ENCODE results near the gene CYGB. TPM values are rescaled to one million over a fixed set of nuclear protein-coding genes. Genes with fewer than 3 reads are reported as not detected.
"Not testable (repeated sequence)": the region's sequence is repeated elsewhere in the genome, so short reads cannot be mapped to it uniquely, and the experiment has no call there.

Gene CYGB
- total RNA-seq, 1 experiment from 2014 or later = 3.5 TPM

DNA sequence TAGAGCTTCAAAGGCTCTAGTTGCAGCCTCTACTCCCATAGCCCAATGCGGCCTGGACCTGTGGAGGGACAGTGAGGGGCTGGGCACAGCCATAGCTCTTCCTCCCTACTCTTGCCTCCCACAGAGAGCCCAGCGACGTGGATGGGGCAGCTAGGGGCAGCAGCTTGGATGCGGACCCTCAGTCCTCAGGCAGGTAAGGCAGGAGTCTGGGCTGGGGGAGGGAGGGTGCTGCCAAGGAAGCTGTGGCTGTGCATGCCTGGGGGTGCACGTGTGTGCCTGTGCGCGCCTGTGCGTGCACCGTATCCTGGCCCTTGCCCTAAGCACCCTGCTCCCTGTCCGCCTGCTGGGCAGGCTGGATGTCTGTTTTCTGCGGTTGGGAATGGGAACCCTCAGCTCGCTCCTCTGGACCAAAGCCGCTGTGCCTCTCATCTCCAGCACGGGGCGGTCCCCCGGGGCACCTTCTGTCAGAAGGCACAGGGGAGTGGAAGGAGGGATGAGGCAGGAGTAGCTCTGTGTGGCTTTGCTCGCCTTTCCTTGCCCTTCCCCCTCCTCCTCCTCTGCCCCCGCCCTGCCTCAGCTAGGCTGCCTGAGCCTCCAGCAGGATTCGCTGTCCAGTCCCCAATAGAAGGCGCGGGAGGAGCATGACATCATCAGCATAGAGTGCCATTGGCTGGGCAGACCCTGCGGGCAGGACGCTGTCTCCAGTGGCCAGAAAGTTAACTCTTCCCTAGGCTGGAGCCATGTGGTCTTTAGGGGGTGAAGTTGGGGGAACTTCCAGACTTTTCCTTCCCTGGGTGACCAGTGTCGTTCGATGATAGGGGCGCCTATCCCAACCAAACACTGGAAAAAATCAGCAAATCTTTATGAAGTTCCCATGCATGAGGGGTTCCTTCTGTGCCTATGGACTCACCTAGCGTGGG, 3.1 kb upstream of the CYGB start:
- Histone ChIP-seq H3K36me3 (replicated peaks; ENCODE audit: control insufficient read depth, insufficient read depth, low read length) (no peaks in the 10 kb centered on the region), H3K4me3 (ENCODE audit: insufficient read depth, low read depth, low read length) (peak overlapping the region; percentile 36; the same call in 1 of the 2 replicates), H3K27me3 (ENCODE audit: control insufficient read depth, insufficient read depth, low read length) (peaks cover 36% of the 10 kb centered on the region)
- DNase-seq = peak; percentile 97

DNA sequence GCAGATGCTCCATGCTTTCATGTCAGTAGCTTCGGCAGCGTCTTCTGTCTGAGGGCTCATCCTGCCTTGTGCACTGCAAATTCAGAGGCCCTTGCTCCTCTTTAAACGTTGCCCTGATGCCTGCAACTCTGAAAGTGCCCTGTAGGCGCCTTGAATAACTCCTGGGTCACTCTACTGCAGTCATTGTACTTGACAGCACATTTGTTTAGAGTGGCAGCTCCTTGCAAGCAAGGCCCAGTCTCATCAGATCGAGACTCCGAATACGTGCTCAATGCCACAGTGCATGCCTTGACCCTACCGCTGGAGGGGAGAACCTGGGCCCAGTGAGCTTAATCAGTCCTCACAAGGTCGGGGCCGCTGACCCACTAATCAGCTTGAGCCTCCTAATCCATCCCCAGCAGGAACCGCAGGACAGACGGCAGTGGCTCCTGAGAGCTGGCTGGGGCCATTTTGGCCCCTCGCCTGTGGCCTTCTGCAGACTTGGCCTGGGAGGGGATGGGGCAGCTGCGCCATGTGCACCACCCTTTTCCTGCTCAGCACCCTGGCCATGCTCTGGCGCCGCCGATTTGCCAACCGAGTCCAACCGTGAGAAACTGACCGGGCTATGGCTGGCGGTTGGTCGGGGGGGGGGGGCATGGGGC, 2.2 kb upstream of the CYGB start, which contains the start of gene PRCD:
PRCD (plus strand) TSS at position 414 of the 641 bp plus-strand sequence; CDS start at position 512, 98 bp downstream.
- peak; percentile 73 for DNase-seq
- peak within 1 kb of the TSS; percentile 36; the same call in 1 of the 2 replicates for H3K4me3 ChIP-seq (ENCODE audit: insufficient read depth, low read depth, low read length)
- peaks cover 39% of the 10 kb centered on the region for H3K27me3 ChIP-seq (ENCODE audit: control insufficient read depth, insufficient read depth, low read length)
- no peaks in the 10 kb centered on the region for H3K36me3 ChIP-seq (replicated peaks; ENCODE audit: control insufficient read depth, insufficient read depth, low read length)

DNA sequence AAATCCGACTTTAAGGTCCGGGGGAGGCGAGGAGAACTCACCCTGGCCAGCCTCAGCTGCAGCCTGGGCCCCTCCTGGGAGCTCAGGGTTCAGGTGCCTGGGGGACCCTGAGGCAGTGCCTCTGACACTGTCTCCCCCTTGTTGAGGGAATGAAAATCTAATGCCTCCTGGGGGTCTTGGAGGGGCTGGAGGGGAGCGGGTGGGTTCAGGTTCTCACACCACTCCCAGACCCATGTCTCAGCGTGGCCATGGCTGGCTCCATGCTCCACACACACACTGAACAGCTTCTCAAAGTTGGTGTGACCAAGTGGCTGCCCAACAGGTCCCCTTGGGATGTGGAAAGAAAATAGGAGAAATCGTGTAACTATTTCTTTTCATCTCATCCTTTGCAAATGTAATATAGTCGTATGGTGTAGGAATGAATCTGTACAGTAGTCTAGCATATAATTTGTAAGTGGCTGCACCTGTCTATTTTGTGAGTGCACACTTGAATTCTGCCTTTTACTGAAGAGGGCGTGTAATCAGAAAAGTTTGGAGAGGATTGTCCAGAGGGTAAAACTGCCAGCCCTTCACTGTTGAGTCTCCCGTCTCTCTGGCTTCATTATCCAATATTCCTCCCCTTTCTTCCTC, 1.5 kb upstream of the CYGB start:
- no peak for DNase-seq
- H3K36me3 ChIP-seq (replicated peaks; ENCODE audit: control insufficient read depth, insufficient read depth, low read length) = no peaks in the 10 kb centered on the region
- peaks cover 39% of the 10 kb centered on the region for H3K27me3 ChIP-seq (ENCODE audit: control insufficient read depth, insufficient read depth, low read length)
- no peak overlapping the region for H3K4me3 ChIP-seq (ENCODE audit: insufficient read depth, low read depth, low read length)

DNA sequence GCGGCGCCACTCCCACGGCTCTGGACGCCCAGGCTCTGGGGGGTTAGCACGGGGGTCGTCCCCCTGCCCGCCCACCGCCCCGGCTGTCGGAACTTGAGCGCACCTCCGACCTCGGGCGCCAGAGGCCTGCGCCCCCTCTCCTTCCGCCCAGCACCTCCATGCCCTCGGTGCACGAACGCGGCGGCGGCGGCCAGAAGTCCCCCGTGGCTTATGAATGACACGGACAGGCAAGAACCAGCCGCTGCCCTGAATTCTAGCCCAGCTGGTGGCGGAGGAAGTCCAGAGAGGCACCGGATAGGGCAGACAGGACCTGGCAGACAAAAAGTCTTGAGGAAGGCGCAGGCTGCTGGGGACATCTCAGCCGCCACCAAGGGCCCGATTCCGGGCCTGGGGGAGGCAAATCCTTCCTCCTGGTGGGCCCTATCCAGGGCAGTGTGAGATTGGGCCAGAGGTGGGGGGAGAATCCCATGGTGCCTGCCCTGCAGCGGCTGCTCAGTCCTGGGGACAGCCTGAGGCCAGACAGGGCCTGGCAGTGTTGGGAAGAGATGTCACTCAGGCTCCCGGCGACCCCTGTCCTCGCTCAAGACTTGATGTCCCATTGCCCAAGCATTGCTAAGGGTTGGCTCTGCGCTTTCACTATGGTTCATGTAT, 897 bp upstream of the CYGB start:
- DNase-seq = peak; percentile 77
- Histone ChIP-seq H3K4me3 (ENCODE audit: insufficient read depth, low read depth, low read length) (peak overlapping the region; percentile 61), H3K27me3 (ENCODE audit: control insufficient read depth, insufficient read depth, low read length) (peaks cover 39% of the 10 kb centered on the region), H3K36me3 (replicated peaks; ENCODE audit: control insufficient read depth, insufficient read depth, low read length) (no peaks in the 10 kb centered on the region)

DNA sequence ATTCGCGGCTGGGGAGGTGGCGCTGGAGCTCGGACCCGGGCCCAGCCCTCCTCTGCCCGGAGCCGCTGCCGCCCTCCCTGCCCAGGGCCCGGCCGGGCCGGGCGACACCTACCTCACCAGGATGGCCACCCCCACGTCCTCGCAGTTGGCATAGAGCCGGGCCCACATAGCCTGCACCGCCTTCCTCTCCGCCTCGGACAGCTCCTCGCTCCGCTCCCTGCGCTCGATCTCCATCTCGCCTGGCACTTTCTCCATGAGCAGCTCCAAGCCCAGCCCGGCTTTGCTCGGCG, 276 bp downstream of the CYGB start:
- DNase-seq = peak; percentile 89
- peak overlapping the region; percentile 61 for H3K4me3 ChIP-seq (ENCODE audit: insufficient read depth, low read depth, low read length)

DNA sequence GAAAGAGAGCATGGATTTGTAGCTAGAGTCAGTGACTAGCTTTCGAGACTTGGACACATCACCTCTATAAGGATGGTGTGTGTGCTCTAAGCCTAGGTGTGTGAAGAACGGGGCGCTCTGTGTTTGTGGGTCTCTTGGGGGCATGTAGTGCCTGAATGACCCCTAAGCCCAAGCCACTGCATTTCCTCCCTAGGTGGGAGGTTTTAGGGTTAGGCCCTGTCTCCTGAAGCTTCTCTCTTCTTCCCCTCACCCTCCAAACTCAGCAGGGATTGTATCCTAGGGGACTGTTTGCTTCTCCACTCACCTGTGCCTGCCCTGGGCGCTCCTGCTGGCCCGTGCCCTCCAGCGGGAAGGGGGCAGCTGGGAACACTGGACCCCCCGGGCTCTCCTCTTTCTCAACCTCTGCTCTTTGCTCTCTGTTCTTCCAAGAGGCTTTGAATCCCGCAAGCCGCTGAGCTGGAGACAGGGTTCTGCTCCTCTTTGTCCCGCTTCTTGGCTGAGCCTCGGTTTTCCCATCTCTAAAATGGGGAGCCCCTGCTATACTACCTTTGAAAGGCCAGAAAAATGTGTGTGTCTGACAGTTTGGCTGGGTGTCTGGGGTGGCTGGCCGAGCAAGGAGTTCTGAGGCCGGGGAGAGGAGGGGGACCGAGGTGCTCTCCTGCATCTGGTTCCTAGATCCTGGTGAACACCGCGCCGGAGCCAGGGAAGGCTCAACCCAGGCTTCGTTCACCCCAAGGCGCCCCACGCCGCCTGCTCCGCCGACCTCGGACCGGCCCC, 810 bp downstream of the CYGB start:
- H3K4me3 ChIP-seq (ENCODE audit: insufficient read depth, low read depth, low read length) = peak overlapping the region; percentile 61
- peak; percentile 68 for DNase-seq
- H3K27me3 ChIP-seq (ENCODE audit: control insufficient read depth, insufficient read depth, low read length) = peaks cover 39% of the 10 kb centered on the region
- no peaks in the 10 kb centered on the region for H3K36me3 ChIP-seq (replicated peaks; ENCODE audit: control insufficient read depth, insufficient read depth, low read length)

More for the DNA sequence above, 276 bp downstream of the CYGB start:
- no peaks in the 10 kb centered on the region for H3K36me3 ChIP-seq (replicated peaks; ENCODE audit: control insufficient read depth, insufficient read depth, low read length)
- H3K27me3 ChIP-seq (ENCODE audit: control insufficient read depth, insufficient read depth, low read length) = peaks cover 39% of the 10 kb centered on the region

DNA sequence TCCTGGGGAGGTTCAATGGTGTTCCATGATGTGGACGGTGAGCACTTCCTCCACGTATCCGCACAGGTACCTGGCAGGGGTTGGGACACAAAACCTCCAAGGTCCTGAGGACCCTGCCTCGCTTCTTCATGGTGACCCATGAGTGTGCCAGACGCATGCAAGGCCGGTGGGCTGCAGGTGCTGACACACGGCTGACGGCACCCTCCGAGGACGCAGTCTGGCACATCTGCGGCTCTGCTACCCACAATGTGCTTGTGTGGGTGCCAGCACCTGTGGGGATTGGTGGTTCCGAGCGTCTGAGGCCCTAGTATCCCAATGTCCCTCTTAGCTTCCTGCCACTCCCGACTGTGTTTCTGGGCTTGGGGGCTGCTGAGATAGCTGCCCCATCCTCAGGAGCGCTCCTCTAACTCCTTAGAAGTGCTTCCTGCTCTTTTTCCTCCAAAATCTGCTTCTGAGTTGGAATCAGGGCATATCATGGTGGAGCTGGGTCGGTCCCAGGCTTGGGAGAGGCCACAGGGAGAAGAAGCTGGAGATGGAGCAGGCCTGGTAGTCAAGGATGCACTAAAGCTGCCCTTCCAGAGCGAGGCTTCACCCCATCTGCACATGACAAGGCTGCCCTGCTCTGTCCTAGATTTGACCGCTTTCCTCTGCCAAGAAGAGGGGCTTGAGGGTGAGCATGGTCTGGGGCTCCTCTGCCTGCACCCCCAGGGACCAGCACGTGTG, 1.6 kb downstream of the CYGB start:
- H3K36me3 ChIP-seq (replicated peaks; ENCODE audit: control insufficient read depth, insufficient read depth, low read length) = no peaks in the 10 kb centered on the region
- DNase-seq = peak; percentile 27
- peaks cover 39% of the 10 kb centered on the region for H3K27me3 ChIP-seq (ENCODE audit: control insufficient read depth, insufficient read depth, low read length)
- no peak overlapping the region for H3K4me3 ChIP-seq (ENCODE audit: insufficient read depth, low read depth, low read length)

DNA sequence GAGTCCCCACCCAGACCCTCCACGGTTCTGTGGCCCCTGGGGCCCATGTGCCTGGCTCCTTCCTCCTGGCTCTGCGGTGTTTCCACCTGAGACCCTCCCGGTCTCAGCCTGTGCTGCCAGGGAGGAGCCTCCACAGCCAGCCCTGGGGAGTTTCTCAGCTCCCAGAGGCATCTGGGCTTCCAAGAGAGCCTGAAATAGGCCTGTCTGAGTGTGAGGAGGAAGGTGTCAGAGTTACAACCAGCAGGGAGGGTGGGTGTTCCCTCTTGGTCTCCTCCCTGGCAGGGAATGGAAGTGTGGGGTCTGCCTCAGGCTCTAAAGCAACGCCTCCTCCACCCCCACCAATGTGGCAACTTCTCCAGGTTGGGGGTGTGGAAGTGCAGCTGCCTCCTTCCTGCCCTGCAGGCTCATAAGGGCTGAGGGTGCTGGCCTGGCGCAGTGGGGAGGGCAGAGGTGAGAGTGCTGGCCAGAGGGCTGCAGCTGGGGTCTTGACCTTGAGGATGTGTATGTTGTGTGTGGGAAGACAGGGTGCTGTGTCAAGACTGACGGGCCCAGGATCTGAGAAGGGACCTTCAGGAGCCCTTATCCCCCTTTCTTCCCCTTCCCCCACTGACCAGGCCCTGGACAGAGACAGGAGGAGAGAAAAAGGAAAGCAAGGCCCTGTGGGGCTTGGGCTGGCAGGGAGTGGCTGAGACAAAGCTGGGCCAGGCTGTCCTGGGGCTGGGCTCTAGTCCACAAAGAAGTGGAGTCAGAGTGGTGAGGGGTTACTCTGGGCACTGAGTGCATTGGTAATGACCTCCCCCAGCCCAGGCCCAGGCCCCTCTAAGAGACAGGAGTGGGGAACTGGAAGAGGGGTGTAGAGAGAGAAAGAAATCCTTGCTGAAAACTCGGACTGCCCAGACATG, 2.4 kb downstream of the CYGB start:
- Histone ChIP-seq H3K4me3 (ENCODE audit: insufficient read depth, low read depth, low read length) (no peak overlapping the region), H3K27me3 (ENCODE audit: control insufficient read depth, insufficient read depth, low read length) (peaks cover 36% of the 10 kb centered on the region), H3K36me3 (replicated peaks; ENCODE audit: control insufficient read depth, insufficient read depth, low read length) (no peaks in the 10 kb centered on the region)
- peak; percentile 33 for DNase-seq

DNA sequence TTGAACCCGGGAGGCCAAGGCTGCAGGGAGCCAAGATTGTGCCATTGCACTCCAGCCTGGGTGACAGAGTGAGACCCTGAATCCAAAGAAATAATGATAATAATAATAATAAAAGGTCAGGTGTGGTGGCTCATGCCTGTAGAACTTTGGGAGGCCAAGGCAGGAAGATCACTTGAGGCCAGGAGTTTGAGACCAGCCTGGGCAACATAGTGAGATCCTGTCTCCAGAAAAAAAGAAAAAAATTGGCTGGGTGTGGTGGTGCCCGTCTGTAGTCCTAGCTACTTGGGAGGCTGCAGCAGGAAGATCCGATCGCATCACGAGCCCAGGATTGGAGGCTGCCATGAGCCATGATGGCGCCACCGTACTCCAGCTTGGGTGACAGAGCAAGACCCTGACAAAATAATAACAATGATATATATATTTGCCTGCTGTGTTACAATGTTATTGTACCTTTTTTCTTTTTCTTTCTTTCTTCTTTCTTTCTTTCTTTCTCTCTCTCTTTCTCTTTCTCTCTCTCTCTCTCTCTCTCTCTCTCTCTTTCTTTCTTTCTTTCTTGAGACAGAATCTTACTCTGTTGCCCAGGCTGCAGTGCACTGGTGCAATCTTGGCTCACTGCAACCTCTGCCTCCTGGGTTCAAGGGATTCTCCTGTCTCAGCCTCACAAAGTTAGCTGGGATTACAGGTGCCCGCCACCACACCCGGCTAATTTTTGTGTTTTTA, 3.7 kb downstream of the CYGB start:
- H3K36me3 ChIP-seq (replicated peaks; ENCODE audit: control insufficient read depth, insufficient read depth, low read length); DNase-seq; H3K4me3 ChIP-seq (ENCODE audit: insufficient read depth, low read depth, low read length): not testable (repeated sequence)
- peaks cover 29% of the 10 kb centered on the region for H3K27me3 ChIP-seq (ENCODE audit: control insufficient read depth, insufficient read depth, low read length)

DNA sequence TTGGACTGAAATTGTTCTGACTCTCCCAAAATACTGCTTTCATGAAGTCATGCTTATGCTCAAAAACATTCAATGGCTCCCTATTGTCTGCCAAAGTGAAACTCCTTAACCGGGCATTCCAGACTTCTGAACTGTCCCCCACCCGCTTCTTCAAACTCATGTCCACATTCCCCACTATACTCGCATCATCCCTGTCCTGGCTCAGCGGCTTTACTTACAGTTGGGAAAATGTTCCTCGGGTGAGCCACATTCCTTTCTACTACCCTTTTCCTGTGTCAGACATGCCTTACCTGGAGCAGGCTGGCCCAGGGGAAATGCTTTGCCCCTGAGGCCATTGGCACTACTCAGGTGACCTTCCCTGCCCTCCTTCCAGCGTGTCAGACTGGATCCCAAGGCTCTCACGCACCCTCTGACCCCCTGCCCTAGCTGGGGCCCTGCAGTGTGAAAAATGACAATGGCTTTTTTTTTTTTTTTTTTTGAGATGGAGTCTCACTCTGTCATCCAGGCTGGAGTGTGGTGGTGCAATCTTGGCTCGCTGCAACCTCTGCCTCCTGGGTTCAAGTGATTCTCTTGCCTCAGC, 5.3 kb downstream of the CYGB start:
- no peak overlapping the region for H3K4me3 ChIP-seq (ENCODE audit: insufficient read depth, low read depth, low read length)
- H3K27me3 ChIP-seq (ENCODE audit: control insufficient read depth, insufficient read depth, low read length) = peaks cover 15% of the 10 kb centered on the region
- peak; percentile 22 for DNase-seq
- no peaks in the 10 kb centered on the region for H3K36me3 ChIP-seq (replicated peaks; ENCODE audit: control insufficient read depth, insufficient read depth, low read length)

DNA sequence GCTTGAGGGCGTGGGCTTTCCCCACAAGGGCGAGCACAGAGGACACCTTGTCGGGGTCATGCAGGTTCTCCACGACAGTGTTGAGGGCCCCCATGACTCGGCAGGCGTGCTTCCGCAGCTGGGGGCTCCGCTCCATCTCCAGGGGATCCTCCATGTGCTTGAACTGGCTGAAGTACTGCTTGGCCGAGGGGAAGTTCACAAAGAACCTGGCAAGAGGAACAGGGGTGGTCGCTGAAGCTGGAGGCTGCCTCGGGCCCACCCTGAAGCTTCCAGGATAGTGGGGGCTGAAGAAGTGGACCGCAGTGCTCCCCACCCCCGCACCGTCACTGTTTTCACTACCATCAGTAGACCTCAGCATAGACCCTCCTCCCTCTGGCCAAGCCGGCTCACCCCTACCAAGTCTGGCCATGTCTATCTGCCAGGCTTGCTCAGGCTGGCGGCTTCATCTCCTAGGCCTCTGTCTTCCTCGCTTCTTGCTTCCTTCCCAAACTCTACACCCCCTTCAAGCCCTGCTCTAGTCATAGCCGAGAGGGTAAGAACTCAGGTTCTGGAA, 5.9 kb downstream of the CYGB start:
- Histone ChIP-seq H3K36me3 (replicated peaks; ENCODE audit: control insufficient read depth, insufficient read depth, low read length) (no peaks in the 10 kb centered on the region), H3K4me3 (ENCODE audit: insufficient read depth, low read depth, low read length) (no peak overlapping the region), H3K27me3 (ENCODE audit: control insufficient read depth, insufficient read depth, low read length) (peaks cover 9% of the 10 kb centered on the region)
- DNase-seq = peak; percentile 22

Data from H7 (cell line).